Hair follicular keratinocyte (primary cell): ENCODE results near the gene FBXW9. TPM values are rescaled to one million over a fixed set of nuclear protein-coding genes. Genes with fewer than 3 reads are reported as not detected.

Source experiments
- total RNA-seq: library from RNA; depleted of rRNA; stranded (reverse); fragments of >200 nt; gene quantifications from 2 replicates; pipeline ENCODE4 v1.2.3, GENCODE V29; 2015

Gene FBXW9
- total RNA-seq: 15.1 and 17.9 TPM in 2 replicates

GRCh38 chr19:12696366-12697335, at the start of gene FBXW9:
Gene FBXW9 (minus strand): TSS chr19:12696631. CDS start chr19:12696581, 50 bp downstream.

GRCh38 chr19:12736995-12737834, 40.8 kb upstream of the FBXW9 start, which contains the start of gene GET3:
Gene GET3 (plus strand): TSS chr19:12737497. CDS start chr19:12737506, 9 bp downstream.

GRCh38 chr19:12723641-12724426, 27.4 kb upstream of the FBXW9 start, which contains the start of gene TNPO2:
Gene TNPO2 (minus strand): TSS chr19:12723932. CDS start chr19:12720977, 2,955 bp downstream.

GRCh38 chr19:12687496-12688196, 8.8 kb downstream of the FBXW9 start, which contains the start of gene GNG14:
Gene GNG14 (plus strand): TSS chr19:12687998. CDS start chr19:12688049, 51 bp downstream.

DNA sequence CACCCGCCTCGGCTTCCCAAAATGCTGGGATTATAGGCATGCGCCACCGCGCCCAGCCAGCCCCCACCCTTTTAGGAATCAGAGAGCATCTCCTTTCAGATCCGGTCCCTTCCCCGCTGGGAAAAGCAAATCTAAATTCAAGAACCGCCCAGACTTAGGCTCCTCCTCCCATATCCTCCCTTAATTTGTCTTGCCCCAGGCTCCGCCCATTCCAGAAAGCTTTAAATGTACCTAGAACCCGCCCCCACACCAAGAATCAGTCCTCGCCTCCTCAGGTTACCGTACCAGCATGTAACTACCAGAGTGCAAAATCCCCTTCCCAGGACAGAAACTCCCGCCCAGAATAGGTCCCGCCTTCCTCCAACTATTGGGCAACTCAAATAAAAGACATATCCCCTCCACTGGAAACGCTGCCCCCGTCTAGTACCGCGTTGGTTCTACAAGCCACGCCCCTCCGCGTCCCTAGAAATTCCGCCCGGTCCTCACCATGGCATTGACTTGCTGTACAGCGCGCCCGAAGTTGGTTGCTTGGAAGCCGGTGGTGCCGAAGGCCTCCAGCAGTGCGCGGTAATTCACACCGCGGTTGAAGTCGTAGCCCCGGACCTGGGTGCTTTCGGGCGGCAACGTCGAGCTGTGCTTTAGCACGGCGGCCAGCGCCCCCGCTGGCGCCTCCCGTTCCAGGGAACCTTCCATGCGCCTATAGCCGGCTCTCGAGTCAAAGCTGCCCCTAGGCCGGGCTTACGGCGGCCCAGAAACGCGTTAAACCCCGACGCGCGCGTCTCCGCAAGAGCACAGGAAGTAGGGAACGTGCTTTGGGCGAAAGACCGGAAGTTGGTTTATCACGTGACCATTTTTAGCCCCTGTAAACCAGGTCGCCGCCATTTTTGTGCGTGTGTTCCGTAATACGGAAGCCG, 15.1 kb downstream of the FBXW9 start, which contains the start of gene DHPS:
Gene DHPS, minus strand, starts transcription at position 807 of the 914 bp plus-strand sequence. Its CDS starts 114 bp downstream, at position 693.

DNA sequence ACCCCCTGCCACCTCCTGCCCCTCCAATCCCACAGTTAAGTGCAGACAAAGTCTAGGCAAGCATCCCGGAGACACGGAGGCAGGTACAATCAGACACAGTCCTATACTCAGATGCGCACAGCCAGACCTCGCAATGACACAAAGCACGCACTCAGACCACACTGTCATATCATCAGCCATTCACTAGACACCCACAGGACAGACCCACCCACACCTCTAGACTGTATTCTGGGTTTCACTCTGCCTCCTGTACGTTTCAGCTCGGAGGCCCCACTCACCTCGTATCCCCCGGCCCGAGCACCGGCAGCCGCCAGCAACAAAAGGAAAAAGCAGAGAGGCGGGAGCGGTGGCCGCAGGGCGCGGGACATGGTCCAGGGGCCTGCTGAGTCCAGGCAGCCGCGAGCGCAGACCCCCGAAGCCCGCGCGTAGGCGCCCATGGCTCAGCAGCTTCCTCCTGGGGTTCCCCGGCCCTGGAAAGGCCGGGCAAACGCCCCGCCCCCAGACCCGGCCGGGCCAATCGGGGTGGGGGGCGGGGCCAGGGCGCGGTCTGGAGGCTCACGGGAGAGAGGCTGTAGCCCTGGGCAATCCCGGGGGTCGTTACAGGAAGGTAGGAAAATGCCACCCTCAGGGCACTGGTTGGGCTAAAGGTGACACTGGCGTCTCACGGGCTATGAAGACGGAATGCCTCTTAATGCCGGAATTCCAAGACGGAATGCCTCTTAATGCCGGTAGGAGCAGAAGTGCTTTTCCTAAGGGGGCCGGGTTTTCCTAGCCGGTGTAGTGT, 30.0 kb downstream of the FBXW9 start, which contains the start of the genes MAN2B1 and WDR83:
Gene MAN2B1, minus strand, starts transcription at position 478 of the 784 bp plus-strand sequence. Its CDS starts 41 bp downstream, at position 437.
Gene WDR83, plus strand, starts transcription at position 543 of the 784 bp plus-strand sequence. CDS start 2,984 bp downstream, outside the sequence.

Other genes starting within 250 kb of the FBXW9 start
- gene ZNF709, start 211.8 kb downstream of the FBXW9 start, total RNA-seq: 0.47 and 0.53 TPM in 2 replicates
- 2.6 and 3.9 TPM in 2 replicates for gene ZNF564, start 145.1 kb downstream of the FBXW9 start, total RNA-seq
- gene ZNF490, start 85.8 kb downstream of the FBXW9 start, total RNA-seq: 2.6 and 5.2 TPM in 2 replicates
- 5.2 and 5.3 TPM in 2 replicates for gene ZNF791, start 85.7 kb downstream of the FBXW9 start, total RNA-seq
- 45.4 and 59.0 TPM in 2 replicates for gene MAN2B1, start 29.9 kb downstream of the FBXW9 start, total RNA-seq
- 5.1 and 11.3 TPM in 2 replicates for gene WDR83, start 29.8 kb downstream of the FBXW9 start, total RNA-seq
- 70.4 and 110 TPM in 2 replicates for gene DHPS, start 14.8 kb downstream of the FBXW9 start, total RNA-seq
- gene GNG14, start 8.6 kb downstream of the FBXW9 start, total RNA-seq: not detected in 2 replicates
- 20.5 and 26.8 TPM in 2 replicates for gene TNPO2, start 27.3 kb upstream of the FBXW9 start, total RNA-seq
- 272 and 389 TPM in 2 replicates for gene TRIR, start 38.1 kb upstream of the FBXW9 start, total RNA-seq
- 79.1 and 99.4 TPM in 2 replicates for gene GET3, start 40.9 kb upstream of the FBXW9 start, total RNA-seq
- 0.39 TPM in 1 of 2 replicates, not detected in the other for gene BEST2, start 55.2 kb upstream of the FBXW9 start, total RNA-seq
- gene HOOK2, start 78.9 kb upstream of the FBXW9 start, total RNA-seq: 30.8 and 32.7 TPM in 2 replicates
- 369 and 618 TPM in 2 replicates for gene JUNB, start 94.9 kb upstream of the FBXW9 start, total RNA-seq
- gene PRDX2, start 105.2 kb upstream of the FBXW9 start, total RNA-seq: 260 and 355 TPM in 2 replicates
- gene THSD8, start 105.4 kb upstream of the FBXW9 start, total RNA-seq: not detected in 2 replicates
- gene RNASEH2A, start 110.0 kb upstream of the FBXW9 start, total RNA-seq: 26.7 and 51.0 TPM in 2 replicates
- gene RTBDN, start 137.9 kb upstream of the FBXW9 start, total RNA-seq: not detected in 2 replicates
- 0.08 and 0.78 TPM in 2 replicates for gene MAST1, start 141.9 kb upstream of the FBXW9 start, total RNA-seq
- gene DNASE2, start 184.8 kb upstream of the FBXW9 start, total RNA-seq: 35.8 and 48.5 TPM in 2 replicates
- not detected in 2 replicates for gene KLF1, start 190.6 kb upstream of the FBXW9 start, total RNA-seq
- 30.6 and 39.4 TPM in 2 replicates for gene GCDH, start 194.5 kb upstream of the FBXW9 start, total RNA-seq
- 0.08 and 0.23 TPM in 2 replicates for gene SYCE2, start 222.7 kb upstream of the FBXW9 start, total RNA-seq
- 66.7 and 87.1 TPM in 2 replicates for gene FARSA, start 237.1 kb upstream of the FBXW9 start, total RNA-seq
- gene CALR, start 242.0 kb upstream of the FBXW9 start, total RNA-seq: 1,822 and 2,213 TPM in 2 replicates
- 117 and 122 TPM in 2 replicates for gene RAD23A, start 249.2 kb upstream of the FBXW9 start, total RNA-seq